IPS-20b (cell line): ENCODE results near the gene SH3BP2.
"Not testable (repeated sequence)": the region's sequence is repeated elsewhere in the genome, so short reads cannot be mapped to it uniquely, and the experiment has no call there.

Experiments used
- H3K27ac ChIP-seq: one replicate; pipeline ENCODE4 v1.5.1; 2013; ENCODE audit warnings: low read length
- H3K27me3 ChIP-seq: 2 replicates; pipeline ENCODE4 v1.6.1; 2013; ENCODE audit warnings: mild to moderate bottlenecking, low read length, inconsistent platforms; ENCODE audit not compliant: insufficient read depth
- H3K36me3 ChIP-seq: 2 replicates; pipeline ENCODE4 v1.6.1; 2013; ENCODE audit warnings: low read depth, mild to moderate bottlenecking, inconsistent platforms, low read length, moderate library complexity; ENCODE audit not compliant: insufficient read depth
- H3K4me1 ChIP-seq: 2 replicates; pipeline ENCODE4 v1.6.1; 2013; ENCODE audit warnings: mild to moderate bottlenecking, control low read depth, inconsistent platforms, low read length, moderate library complexity; ENCODE audit not compliant: insufficient read depth
- H3K4me3 ChIP-seq: 2 replicates; pipeline ENCODE4 v1.5.1; 2013; ENCODE audit warnings: mild to moderate bottlenecking, low read length, inconsistent platforms
- H3K9ac ChIP-seq: 2 replicates; pipeline ENCODE4 v1.6.1; 2013; ENCODE audit warnings: low read depth, mild to moderate bottlenecking, inconsistent platforms, low read length, moderate library complexity
- H3K9me3 ChIP-seq: 2 replicates; pipeline ENCODE4 v1.6.1; 2013; ENCODE audit warnings: mild to moderate bottlenecking, low read depth, low read length, inconsistent platforms; ENCODE audit not compliant: insufficient read depth

The SH3BP2 gene

DNA sequence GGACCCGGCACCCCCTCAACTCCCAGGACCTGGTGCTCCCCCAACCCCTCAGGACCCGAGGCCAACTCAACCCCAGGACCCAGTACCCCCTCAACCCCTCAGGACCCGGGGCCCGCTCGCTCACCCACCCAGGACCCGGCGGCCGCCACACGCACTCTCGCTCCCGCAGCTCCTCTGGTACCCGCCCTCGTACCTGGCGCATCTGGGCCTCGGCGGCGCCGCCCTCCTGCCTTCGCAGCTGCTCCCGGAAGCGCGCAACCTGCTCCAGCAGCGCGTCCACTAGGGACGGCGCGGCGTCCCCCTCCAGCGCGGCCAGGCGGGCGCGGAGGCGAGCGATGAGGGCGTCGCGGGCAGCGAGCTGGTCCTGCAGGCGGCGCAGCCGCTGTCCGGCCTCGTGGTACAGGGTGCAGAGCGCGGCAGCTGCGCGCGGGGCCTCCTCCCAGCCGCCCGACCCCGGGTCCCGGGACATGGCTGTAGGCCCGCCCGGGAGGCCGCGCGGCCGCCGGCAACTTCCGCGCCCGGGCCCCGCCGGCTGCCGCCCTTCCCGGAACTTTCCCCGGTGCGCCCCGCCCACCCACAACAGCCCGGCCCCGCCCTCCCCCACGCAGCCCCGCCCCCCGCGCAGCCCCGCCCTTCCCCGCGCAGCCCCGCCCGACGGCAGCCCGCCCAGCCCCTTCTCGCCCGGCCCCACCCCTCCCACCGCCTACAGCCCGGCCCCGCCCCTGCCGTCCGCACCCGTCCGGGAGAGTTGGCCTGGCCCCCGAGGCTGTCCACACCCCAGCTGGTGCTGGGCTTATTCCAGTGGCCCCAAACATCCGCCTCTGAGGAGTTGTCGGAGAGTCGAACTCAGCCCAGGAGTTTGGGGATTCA is 36.8 kb upstream of the SH3BP2 start, which contains the start of gene TNIP2:
TNIP2 (minus strand) TSS at position 516 of the 870 bp plus-strand sequence; CDS start at position 469, 47 bp downstream.
- Histone ChIP-seq H3K4me3 (peak within 1 kb of the TSS; percentile 72), H3K9me3 (no peaks in the 10 kb centered on the region), H3K36me3 (no peaks in the 10 kb centered on the region), H3K27ac (no peak within 1 kb of the TSS), H3K9ac (peak within 1 kb of the TSS; percentile 65), H3K27me3 (no peaks in the 10 kb centered on the region), H3K4me1 (peaks cover 9% of the 10 kb centered on the region; the same call in 1 of the 2 replicates)

DNA sequence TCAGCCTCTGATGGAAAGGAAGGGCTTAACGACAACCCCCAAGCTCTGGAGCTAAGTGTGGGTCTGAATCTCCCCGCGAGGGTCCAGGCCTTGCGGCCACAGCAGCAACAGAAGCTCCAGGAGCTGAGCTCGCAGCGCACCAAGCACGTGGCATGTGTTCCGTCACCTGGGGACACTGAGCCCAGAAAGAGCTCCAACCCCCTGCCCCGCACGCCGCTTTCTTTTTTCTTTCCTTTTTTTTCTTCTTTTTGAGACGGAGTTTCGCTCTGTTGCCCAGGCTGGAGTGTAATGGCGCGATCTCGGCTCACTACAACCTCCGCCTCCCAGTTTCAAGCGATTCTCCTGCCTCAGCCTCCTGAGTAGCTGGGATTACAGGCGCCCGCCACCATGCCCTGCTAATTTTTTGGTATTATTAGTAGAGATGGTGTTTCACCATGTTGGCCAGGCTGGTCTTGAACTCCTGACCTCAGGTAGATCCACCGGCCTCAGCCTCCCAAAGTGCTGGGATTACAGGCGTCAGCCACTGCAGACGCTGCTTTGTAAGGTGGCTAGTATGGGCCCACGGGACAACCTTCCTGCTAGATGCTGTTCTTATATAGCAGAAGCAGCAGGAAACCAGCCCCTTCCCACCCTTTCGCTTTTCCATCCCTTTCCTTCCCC is 36.1 kb upstream of the SH3BP2 start:
- peak overlapping the region; percentile 51; the same call in 1 of the 2 replicates for H3K9ac ChIP-seq
- no peak overlapping the region for H3K27ac ChIP-seq
- H3K27me3 ChIP-seq = no peaks in the 10 kb centered on the region
- peaks cover 9% of the 10 kb centered on the region; the same call in 1 of the 2 replicates for H3K4me1 ChIP-seq
- no peaks in the 10 kb centered on the region for H3K36me3 ChIP-seq
- no peaks in the 10 kb centered on the region for H3K9me3 ChIP-seq
- peak overlapping the region; percentile 50 for H3K4me3 ChIP-seq

DNA sequence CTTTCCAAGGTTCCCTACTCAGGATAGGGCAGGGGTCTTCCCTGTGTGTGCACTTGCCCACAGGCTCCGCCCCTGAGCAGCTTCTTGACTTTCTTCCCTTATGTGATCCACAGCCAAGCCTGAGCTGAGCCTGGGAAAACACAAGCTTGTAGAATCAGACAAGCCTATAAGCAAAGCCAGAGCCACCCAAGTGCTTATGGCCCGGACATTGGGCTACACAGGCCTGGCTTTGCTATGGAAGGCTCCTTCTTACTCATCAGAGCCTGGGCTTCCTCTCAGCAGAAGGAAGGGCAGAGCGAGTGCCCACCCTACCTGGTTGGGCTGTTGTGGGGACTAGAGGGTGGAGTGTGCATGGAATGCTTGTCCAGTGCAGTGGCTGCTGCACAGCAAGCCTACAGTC is 35.5 kb upstream of the SH3BP2 start:
- Histone ChIP-seq H3K27ac (no peak overlapping the region), H3K4me3 (no peak overlapping the region), H3K9ac (no peak overlapping the region), H3K9me3 (no peaks in the 10 kb centered on the region), H3K36me3 (no peaks in the 10 kb centered on the region), H3K27me3 (no peaks in the 10 kb centered on the region), H3K4me1 (peaks cover 9% of the 10 kb centered on the region; the same call in 1 of the 2 replicates)

DNA sequence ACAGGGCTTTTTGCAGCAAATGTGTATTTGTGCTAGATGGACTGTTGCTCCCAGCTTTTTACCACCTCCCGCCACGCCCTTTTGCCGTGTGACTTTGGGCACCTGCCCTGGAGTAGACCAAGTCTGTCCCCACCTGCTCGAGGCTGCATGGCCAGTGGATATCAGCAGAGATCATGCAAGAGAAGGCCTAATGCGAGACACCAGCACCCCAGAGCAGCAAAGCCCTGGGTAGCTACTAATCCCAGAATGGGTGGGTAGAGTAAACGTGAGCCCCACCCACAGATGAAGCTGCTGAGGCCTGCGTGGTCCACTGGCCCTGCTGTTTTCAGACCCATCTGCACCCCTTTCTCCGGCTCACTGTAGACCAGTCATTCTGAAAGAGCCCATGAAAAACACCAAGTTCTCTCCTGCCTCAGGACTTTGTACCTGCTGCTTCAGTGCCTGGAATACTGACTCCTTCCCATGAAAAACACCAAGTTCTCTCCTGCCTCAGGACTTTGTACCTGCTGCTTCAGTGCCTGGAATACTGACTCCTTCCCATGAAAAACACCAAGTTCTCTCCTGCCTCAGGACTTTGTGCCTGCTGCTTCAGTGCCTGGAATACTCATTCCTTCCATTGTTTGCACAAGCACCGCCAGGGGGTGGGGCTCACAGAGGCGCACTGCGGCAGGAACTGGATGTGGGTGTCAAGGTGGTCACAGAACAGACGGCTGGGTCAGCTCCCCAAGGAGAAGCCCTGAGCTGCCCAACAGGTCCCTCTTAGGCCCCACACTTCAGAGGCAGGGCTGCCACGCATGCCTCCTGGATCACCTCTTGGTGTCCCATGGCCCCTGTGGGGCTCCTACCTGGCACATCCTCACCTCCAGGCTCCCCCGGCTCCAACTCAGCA is 31.6 kb upstream of the SH3BP2 start:
- Histone ChIP-seq H3K36me3 (no peaks in the 10 kb centered on the region), H3K4me1 (peaks cover 4% of the 10 kb centered on the region; the same call in 1 of the 2 replicates), H3K4me3 (no peak overlapping the region), H3K9ac (peak overlapping the region; percentile 21; the same call in 1 of the 2 replicates), H3K9me3 (no peaks in the 10 kb centered on the region), H3K27me3 (peaks cover 4% of the 10 kb centered on the region; the same call in 1 of the 2 replicates), H3K27ac (no peak overlapping the region)

DNA sequence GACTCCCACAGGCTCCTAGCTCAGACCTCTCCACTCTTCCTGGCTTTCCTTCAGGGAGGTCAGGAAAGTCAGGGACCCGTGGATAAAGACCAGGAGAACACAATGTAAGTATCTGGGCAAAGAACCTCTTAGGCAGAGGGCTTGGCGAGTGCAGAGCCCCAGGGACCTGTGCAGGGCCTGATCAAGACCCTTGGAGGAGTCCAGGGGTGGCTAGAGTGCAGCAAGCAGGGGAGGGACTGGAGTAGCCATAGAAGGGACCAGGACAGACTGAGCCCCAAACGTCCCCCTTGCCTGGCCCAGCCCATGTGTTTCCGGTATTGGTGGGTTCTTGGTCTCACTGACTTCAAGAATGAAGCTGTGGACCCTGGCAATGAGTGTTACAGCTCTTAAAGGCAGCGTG is 30.8 kb upstream of the SH3BP2 start:
- Histone ChIP-seq H3K36me3 (no peaks in the 10 kb centered on the region), H3K27ac (no peak overlapping the region), H3K4me3 (no peak overlapping the region), H3K27me3 (peaks cover 4% of the 10 kb centered on the region; the same call in 1 of the 2 replicates), H3K9me3 (no peaks in the 10 kb centered on the region), H3K9ac (no peak overlapping the region), H3K4me1 (no peaks in the 10 kb centered on the region; the same call in 1 of the 2 replicates)

DNA sequence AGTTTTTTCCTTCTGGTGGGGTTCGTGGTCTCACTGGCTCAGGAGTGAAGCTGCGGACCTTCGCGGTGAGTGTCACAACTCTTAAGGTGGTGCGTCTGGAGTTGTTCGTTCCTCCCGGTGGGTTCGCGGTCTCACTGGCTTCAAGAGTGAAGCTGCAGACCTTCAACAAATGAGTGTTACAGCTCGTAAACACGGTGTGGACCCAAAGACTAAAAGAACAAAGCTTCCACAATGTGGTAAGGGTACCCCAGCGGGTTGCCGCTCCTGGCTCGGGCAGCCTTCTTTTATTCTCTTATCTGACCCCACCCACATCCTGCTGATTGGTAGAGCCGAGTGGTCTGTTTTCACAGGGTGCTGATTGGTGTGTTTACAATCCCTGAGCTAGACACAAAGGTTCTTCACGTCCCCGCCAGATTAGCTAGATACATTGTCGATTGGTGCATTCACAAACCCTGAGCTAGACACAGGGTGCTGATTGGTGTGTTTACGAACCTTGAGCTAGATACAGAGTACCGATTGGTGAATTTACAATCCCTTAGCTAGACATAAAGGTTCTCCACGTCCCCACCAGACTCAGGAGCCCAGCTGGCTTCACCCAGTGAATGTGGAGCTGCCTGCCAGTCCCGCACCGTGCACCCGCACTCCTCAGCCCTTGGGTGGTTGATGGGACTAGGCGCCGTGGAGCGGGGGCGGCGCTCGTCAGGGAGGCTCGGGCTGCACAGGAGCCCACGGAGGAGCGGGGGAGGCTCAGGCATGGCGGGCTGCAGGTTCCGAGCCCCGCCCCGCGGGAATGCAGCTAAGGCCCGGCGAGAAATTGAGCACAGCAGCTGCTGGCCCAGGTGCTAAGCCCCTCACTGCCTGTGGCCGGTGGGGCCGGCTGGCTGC is 30.2 kb upstream of the SH3BP2 start:
- not testable (repeated sequence) for H3K9ac ChIP-seq, H3K9me3 ChIP-seq, H3K4me1 ChIP-seq, H3K27me3 ChIP-seq, H3K4me3 ChIP-seq, H3K36me3 ChIP-seq, H3K27ac ChIP-seq

DNA sequence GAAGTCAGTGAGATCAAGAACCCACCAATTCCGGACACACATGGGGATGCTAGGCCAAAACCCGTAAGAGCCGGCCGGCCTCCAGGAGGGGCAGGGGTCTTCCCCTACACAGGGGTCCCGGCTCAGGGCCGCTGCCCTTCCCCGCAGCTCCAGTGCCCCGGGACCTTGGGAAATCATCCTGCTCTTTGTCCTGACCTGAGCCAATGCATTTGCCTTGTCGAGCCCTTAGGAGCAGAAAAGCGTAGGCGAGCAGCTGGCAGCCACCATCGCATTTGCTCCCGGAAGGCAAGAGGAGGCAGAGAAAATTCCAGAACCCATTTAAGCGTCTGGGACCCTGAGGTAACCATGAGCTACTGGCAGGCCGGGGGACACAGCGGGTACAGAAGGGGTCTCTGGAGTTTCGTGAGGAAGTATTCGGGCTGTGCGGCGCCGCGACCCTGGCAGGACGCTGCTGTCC is 29.3 kb upstream of the SH3BP2 start:
- Histone ChIP-seq H3K36me3 (no peaks in the 10 kb centered on the region), H3K27me3 (peaks cover 4% of the 10 kb centered on the region; the same call in 1 of the 2 replicates), H3K4me1 (peaks cover 2% of the 10 kb centered on the region; the same call in 1 of the 2 replicates), H3K9me3 (no peaks in the 10 kb centered on the region), H3K9ac (peak overlapping the region; percentile 20; the same call in 1 of the 2 replicates), H3K27ac (no peak overlapping the region), H3K4me3 (peak overlapping the region; percentile 60; the same call in 1 of the 2 replicates)

DNA sequence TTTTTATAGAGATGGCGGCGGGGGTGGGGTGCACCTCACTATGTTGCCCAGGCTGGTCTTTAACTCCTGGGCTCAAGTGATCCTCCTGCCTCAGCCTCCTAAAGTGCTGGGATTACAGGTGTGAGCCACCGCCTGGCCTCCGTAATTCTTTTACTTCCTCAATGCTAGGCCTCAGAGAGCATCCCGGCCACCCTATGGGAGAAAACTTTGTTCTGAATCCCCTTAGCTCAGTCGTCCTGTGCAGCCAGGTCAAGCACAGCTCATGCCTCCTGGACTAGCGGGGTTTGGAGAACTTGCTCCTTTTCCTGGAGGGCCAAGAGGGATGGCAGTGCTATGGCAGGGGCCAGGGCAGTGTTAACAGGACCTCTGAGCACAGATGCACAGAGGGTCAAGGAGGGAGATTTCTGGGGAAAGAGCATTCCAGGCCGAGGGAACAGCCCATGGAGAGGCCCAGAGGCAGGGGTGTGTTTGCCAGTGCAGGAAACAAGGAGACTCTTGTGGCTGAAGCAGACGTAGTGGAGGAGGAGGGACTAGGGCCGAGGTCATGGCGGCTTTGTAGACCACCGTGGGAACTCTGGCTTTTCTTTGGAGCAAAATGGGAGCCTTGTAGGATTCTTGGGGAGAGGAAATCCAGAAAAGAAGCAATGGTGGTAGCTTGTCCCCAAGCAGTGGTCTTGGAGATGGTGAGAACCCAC is 26.9 kb upstream of the SH3BP2 start:
- Histone ChIP-seq H3K27ac (no peak overlapping the region), H3K9ac (no peak overlapping the region), H3K9me3 (no peaks in the 10 kb centered on the region), H3K4me3 (no peak overlapping the region), H3K36me3 (no peaks in the 10 kb centered on the region), H3K4me1 (peaks cover 5% of the 10 kb centered on the region; the same call in 1 of the 2 replicates), H3K27me3 (peaks cover 4% of the 10 kb centered on the region; the same call in 1 of the 2 replicates)

DNA sequence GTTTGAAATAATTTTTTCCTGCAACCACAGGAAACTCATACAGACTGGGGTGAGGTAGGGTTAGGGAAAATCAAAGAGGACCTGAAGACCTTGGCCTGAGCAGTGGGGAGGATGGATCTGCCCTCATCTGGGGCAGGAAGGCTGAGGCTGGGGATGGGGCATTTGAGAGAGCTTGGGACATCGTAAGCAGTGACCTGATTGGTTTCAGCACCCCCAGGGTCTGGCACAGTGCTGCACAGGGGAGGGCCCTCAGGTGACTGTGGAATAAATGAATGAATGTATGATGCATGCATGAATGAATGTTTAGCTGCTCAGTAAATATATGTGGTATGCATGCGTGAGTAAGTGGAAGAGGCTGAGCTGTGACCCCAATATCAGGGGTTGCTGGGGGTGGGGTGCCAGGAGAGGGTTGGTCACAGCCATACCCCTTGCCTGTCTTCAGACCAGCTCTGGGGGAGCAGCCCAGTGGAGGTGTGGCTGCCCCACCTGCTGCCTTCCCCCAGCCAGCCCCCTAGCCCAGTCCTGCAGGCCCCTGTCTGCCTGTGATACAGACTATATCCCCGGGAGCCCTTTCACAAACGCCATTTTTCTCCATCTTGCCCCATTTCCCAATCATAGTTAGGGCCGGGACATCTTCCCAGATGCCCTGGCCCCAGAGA is 25.7 kb upstream of the SH3BP2 start:
- H3K27ac ChIP-seq = no peak overlapping the region
- no peak overlapping the region for H3K9ac ChIP-seq
- H3K4me1 ChIP-seq = peaks cover 5% of the 10 kb centered on the region; the same call in 1 of the 2 replicates
- H3K27me3 ChIP-seq = peaks cover 4% of the 10 kb centered on the region; the same call in 1 of the 2 replicates
- H3K4me3 ChIP-seq = no peak overlapping the region
- no peaks in the 10 kb centered on the region for H3K9me3 ChIP-seq
- H3K36me3 ChIP-seq = no peaks in the 10 kb centered on the region
